Esophagus (tissue), 2 donors: Measurements from ENCODE around the gene ARID1B. TPM values are rescaled to one million over a fixed set of nuclear protein-coding genes. Genes with fewer than 3 reads are reported as not detected.
A peak's percentile ranks its signal among the peaks of the same experiment; 100 is the strongest.

Experiments
- H3K27ac ChIP-seq, 2 donors: one replicate each; pipeline ENCODE4 v1.5.1; 2013; ENCODE audit warnings: low read depth in 2 of 2, mild to moderate bottlenecking in 2 of 2, inconsistent platforms in 1 of 2, low read length in 1 of 2, moderate library complexity in 1 of 2
- H3K27me3 ChIP-seq, 2 donors: one replicate each; pipeline ENCODE4 v1.6.1; 2013; ENCODE audit warnings: low read length in 2 of 2, control low read depth in 1 of 2, mild to moderate bottlenecking in 1 of 2; ENCODE audit not compliant: insufficient read depth in 2 of 2, control insufficient read depth in 1 of 2
- H3K36me3 ChIP-seq, 2 donors: one replicate each; pipeline ENCODE4 v1.6.1; 2013; ENCODE audit warnings: low read length in 1 of 2; ENCODE audit not compliant: control insufficient read depth in 2 of 2, insufficient read depth in 2 of 2
- H3K4me1 ChIP-seq, 2 donors: one replicate each; pipeline ENCODE4 v1.6.1; 2013; ENCODE audit warnings: low read length in 1 of 2; ENCODE audit not compliant: control insufficient read depth in 2 of 2, insufficient read depth in 2 of 2
- H3K4me3 ChIP-seq, 2 donors: one replicate each; pipeline ENCODE4 v1.5.1; 2013; ENCODE audit warnings: low read length in 2 of 2, mild to moderate bottlenecking in 2 of 2, low read depth in 1 of 2, moderate library complexity in 1 of 2
- H3K9me3 ChIP-seq, 2 donors: one replicate each; pipeline ENCODE4 v1.6.1; 2013; ENCODE audit warnings: mild to moderate bottlenecking in 2 of 2, low read depth in 1 of 2, low read length in 1 of 2, moderate library complexity in 1 of 2; ENCODE audit not compliant: control insufficient read depth in 2 of 2, insufficient read depth in 1 of 2
- WGBS, 2 donors: extraction: QIAGEN DNeasy Blood & Tissue Kit; methylation state at CpG; one replicate each; pipeline ENCODE4 v1.1.7; 2013; 5-methylcytosine and 5-hydroxymethylcytosine counted together
- polyA plus RNA-seq, 2 donors: library from polyadenylated mRNA; stranded (reverse); fragments of 200-250 nt; gene quantifications; one replicate each; pipeline ENCODE4 v1.2.3, GENCODE V29; 2013
- donor health status: healthy with polysubstance abuse.
- donor health status: Bipolar disorder and iron deficiency.

The ARID1B gene
- polyA plus RNA-seq, 2 donors, result 15.9 to 16.1 TPM

- WGBS, 2 donors, result 96 to 97% methylated on average over 9 of the region's 9 CpGs
- Histone ChIP-seq H3K4me3 (no peak overlapping the region), H3K27me3 (no peaks in the 10 kb centered on the region), H3K9me3 (no peaks in the 10 kb centered on the region), H3K36me3 (peaks cover 3 to 9% of the 10 kb centered on the region in 2 donors), H3K27ac (no peak overlapping the region), H3K4me1 (no peaks in the 10 kb centered on the region)
Measured at GRCh38 chr6:157170535-157170934, 393.4 kb downstream of the ARID1B start.

DNA sequence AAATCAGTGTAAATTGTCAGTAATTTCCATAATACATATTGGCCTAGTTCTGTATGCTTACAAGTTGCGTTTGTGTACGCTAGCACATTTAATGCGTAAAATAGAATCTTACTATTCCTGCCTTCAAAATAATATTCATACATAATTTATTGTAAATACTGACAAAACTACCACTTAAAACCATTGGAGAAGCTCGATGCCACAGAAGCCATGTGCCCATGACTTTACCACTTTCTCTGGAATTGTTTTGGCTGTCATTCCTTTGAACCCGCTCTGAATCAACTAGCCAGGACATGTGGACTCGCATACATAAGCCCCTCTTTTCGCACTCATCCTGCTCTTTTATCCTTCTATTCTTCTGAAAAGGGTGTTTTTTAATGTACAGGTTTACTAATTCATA, 394.6 kb downstream of the ARID1B start:
- H3K4me3 ChIP-seq, result no peak overlapping the region
- H3K27me3 ChIP-seq, result no peaks in the 10 kb centered on the region
- 93 to 94% methylated on average over 7 of the region's 7 CpGs for WGBS, 2 donors
- peaks cover 3 to 9% of the 10 kb centered on the region in 2 donors for H3K36me3 ChIP-seq
- no peak overlapping the region for H3K27ac ChIP-seq
- no peaks in the 10 kb centered on the region for H3K9me3 ChIP-seq
- H3K4me1 ChIP-seq, result no peaks in the 10 kb centered on the region

DNA sequence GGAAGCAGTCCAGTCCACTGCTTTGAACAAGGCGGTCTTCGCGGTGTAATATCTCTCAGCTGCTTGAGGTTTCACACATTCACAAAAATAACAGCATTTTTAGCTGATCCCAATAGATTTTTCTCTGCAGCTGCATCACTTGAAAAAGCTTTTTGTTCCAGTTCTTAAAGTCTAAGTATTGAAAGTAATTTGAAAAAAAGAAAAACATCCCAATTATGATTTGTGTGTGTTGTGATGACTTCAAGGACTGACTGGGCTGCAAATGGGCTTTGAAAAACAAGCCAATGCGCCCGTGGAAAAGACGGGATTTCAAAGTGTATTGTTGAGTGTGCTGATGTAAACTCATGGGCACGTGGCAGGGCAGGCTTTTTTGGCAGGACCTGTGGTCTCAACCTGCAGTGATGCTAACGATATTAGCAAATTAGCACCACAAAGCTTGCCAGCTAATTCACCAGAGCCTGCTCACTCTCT, 395.1 kb downstream of the ARID1B start:
- no peaks in the 10 kb centered on the region for H3K9me3 ChIP-seq
- peaks cover 3 to 5% of the 10 kb centered on the region in 2 donors for H3K36me3 ChIP-seq
- WGBS, 2 donors, result 57 to 74% methylated on average over 8 of the region's 8 CpGs
- H3K4me1 ChIP-seq, result no peaks in the 10 kb centered on the region
- H3K27ac ChIP-seq, result no peak overlapping the region
- no peaks in the 10 kb centered on the region for H3K27me3 ChIP-seq
- no peak overlapping the region for H3K4me3 ChIP-seq

DNA sequence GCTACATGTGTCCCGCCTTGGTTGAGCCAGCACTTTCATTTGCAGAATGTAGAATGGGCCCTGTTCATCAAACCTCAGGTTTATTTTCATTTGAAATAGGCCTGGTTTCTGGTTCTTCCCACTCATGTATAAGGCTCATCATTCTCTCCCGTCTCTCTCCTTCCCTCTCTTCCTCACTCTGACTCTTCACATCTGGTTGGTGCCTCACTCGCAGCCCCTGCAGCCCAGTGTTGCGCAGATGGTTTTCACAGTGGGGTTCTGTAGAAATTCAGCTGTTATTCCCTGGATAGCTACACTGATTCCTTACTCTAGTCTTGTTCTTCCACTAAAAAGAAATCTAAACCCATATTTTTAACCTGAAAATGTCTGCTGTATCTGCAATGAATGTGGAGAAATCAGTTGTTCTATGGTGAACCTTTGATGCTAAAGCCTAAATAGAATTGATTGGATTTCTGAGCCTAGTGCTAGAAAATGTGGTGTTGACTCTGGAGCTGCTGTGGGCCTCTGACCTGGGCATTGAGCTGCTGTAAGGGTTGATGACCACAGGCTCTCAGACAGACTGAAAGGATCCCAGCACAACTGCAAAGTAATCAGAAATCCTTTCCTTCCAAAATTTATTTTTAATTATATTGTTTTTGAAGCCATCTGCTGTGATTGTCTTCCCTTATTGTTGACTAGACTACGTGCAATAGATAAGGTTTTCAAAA, 395.8 kb downstream of the ARID1B start:
- H3K4me1 ChIP-seq, result no peaks in the 10 kb centered on the region
- H3K36me3 ChIP-seq, result peaks cover under 1 to 5% of the 10 kb centered on the region in 2 donors
- no peaks in the 10 kb centered on the region for H3K9me3 ChIP-seq
- no peaks in the 10 kb centered on the region for H3K27me3 ChIP-seq
- WGBS, 2 donors, result 85 to 91% methylated on average over 5 of the region's 5 CpGs
- H3K27ac ChIP-seq, result no peak overlapping the region
- H3K4me3 ChIP-seq, result no peak overlapping the region

DNA sequence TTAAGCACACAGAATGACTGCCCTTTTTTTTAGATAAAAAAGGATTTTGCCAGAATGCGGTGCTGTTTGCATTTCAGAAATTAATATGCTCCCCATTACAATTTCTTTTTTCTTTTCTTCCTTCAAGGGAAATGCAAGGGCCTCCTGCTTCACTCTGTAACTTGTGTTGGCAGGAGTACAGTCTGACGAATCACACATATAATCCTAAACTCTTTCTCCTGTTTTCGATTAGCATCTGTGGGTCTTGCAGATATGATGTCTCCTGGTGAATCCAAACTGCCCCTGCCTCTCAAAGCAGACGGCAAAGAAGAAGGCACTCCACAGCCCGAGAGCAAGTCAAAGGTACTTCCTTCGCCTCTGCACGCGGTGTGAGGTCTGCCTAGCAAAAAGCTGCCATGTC, 396.6 kb downstream of the ARID1B start:
- peaks cover 0 to 5% of the 10 kb centered on the region in 2 donors for H3K36me3 ChIP-seq
- H3K4me3 ChIP-seq, result no peak overlapping the region
- no peaks in the 10 kb centered on the region for H3K4me1 ChIP-seq
- H3K9me3 ChIP-seq, result no peaks in the 10 kb centered on the region
- no peak overlapping the region for H3K27ac ChIP-seq
- WGBS, 2 donors, result 87% methylated on average over 8 of the region's 8 CpGs
- no peaks in the 10 kb centered on the region for H3K27me3 ChIP-seq

- H3K27ac ChIP-seq, result no peak overlapping the region
- no peaks in the 10 kb centered on the region for H3K27me3 ChIP-seq
- peaks cover 0 to 5% of the 10 kb centered on the region in 2 donors for H3K36me3 ChIP-seq
- no peak overlapping the region for H3K4me3 ChIP-seq
- H3K4me1 ChIP-seq, result no peaks in the 10 kb centered on the region
- H3K9me3 ChIP-seq, result no peaks in the 10 kb centered on the region
Measured at GRCh38 chr6:157174731-157175130, 397.6 kb downstream of the ARID1B start.

DNA sequence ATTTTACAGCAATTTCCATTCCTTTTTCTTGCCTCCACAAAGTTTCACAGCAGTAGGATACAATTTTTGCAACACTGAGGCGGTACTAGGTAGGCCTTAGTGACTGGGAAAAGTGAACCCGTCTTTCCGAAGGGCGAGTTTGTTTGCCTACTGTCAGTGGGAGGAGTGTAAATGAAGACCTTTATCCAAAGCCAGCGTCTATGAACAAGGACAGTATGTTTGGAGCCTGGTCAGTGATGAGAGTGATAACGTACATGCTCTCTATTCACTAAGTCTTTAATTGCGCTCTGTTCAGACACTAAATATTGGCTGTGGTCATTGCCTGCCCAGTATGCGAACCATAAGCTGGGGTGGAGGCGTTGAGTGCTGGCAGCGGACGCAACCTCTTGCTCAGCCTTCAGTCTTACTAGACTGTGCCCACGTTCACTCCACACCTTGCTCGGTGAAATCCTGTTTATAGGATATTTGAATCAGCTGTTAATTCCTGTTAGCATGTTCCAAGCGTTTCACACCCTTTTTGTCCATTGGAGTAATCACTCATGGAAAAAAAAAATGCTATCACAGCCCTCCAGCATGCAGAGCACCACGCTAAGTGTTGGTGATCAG, 400.7 kb downstream of the ARID1B start:
- WGBS, 2 donors, result 91 to 93% methylated on average over 15 of the region's 15 CpGs
- no peaks in the 10 kb centered on the region for H3K27me3 ChIP-seq

DNA sequence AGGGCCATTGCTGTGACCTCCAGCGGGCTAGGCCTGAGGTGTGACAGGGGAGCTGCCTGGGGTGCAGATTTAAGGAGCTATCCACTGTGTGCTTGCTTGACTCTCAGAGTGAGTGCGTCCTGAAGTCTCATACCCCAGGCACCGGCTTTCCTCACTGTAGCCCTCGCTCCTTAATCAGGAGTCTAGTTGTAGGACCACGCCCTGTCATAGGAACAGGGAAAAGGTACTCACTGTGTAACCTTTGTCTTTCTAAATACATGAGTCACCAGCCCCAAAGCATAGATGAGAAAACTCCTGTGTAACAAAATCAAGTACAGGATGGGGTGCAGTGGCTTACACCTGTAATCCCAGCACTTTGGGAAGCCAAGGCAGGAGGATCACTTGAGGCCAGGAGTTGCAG, 404.5 kb downstream of the ARID1B start:
- 66 to 75% methylated on average over 5 of the region's 5 CpGs for WGBS, 2 donors
- H3K27ac ChIP-seq, result peak overlapping the region; percentile 67 to 87
- H3K4me1 ChIP-seq, result peaks cover 0 to 3% of the 10 kb centered on the region in 2 donors
- H3K4me3 ChIP-seq, result no peak overlapping the region
- H3K36me3 ChIP-seq, result peaks cover 7 to 14% of the 10 kb centered on the region in 2 donors
- no peaks in the 10 kb centered on the region for H3K27me3 ChIP-seq
- H3K9me3 ChIP-seq, result no peaks in the 10 kb centered on the region

More for the DNA sequence above, 400.7 kb downstream of the ARID1B start:
- no peaks in the 10 kb centered on the region for H3K9me3 ChIP-seq
- H3K36me3 ChIP-seq, result peaks cover 7 to 8% of the 10 kb centered on the region in 2 donors
- no peak overlapping the region for H3K4me3 ChIP-seq
- no peaks in the 10 kb centered on the region for H3K4me1 ChIP-seq
- no peak overlapping the region for H3K27ac ChIP-seq

DNA sequence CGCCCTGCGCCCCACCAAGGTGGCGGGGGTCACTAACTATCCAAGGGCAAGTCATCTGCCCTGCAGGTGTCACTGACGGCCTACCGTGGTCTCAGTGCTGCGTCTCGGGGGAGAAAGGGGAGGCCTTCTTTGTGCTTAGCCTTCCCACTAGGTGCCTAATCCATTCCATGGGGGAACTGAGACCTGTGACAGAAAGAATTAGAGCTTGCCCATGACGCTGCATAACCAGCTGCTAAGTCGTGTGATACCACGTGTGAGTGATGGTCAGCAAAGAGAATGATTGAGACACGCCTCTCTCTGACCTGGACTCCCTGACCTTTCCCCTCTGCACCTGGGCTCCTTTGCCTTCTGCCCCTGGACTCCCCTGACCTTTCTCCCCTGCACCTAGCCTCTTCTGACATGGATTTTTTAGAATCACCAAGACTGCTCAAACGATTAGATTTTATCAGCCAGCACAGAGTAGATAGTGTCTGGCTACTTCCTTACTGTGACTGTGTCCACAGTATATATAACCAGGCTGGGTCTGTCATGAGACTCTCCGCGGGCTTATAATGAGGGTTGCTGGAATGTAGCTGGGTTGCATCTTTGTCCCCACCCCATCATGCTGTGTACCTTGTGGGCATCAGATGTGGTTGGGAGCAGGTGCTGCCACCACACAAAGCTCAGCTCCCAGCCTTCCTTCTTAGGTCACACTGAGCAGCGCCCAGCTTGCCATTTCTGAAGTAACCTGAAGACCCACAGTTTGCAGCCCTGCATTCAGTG, 405.5 kb downstream of the ARID1B start:
- Histone ChIP-seq H3K9me3 (no peaks in the 10 kb centered on the region), H3K4me1 (peaks cover 0 to 7% of the 10 kb centered on the region in 2 donors), H3K27ac (peak overlapping the region; percentile 24 to 67), H3K4me3 (no peak overlapping the region), H3K36me3 (peaks cover 7 to 15% of the 10 kb centered on the region in 2 donors), H3K27me3 (no peaks in the 10 kb centered on the region)
- WGBS, 2 donors, result 84 to 85% methylated on average over 15 of the region's 15 CpGs
